Epithelial cell of prostate (primary cell): ENCODE measurements around the gene DACH1.

ENCODE experiments used
- DNase-seq: peaks from one replicate; pipeline ENCODE4 v3.0.0-alpha.2; 2011; ENCODE audit warnings: low read depth, low spot score
- H3K27ac ChIP-seq: fragments of 450-650 bp; 2 replicates; pipeline ENCODE4 v1.5.1; 2017; ENCODE audit warnings: mild to moderate bottlenecking

DACH1 gene

GRCh38 chr13:71460211-71460610 lies 406.8 kb downstream of the DACH1 start:
- H3K27ac ChIP-seq, result no peak overlapping the region
- no peak for DNase-seq

- DNase-seq, result no peak
Observed at GRCh38 chr13:71459708-71460107, 407.3 kb downstream of the DACH1 start.

DNA sequence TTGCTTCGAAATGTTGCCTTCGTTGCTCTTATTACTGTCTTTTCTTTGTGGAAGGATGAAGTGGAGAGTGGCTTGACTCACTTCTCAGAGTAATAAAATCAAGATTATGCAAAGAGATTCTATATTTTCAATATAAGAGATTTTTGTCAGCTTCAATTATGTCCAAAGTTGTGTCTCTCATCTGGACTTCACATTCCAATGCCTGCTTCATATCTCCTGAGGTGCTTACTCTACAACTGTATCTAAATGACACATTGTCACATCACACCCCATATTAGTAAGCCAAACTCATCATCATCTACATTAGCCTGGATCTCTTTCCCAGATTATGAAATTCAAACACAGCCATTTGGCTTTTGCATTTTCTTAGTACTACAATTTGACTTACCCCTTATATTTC lies 409.4 kb downstream of the DACH1 start:
- H3K27ac ChIP-seq, result no peak overlapping the region
- DNase-seq, result no peak

More at GRCh38 chr13:71459708-71460107, 407.3 kb downstream of the DACH1 start:
- H3K27ac ChIP-seq, result no peak overlapping the region

- no peak for DNase-seq
- no peak overlapping the region for H3K27ac ChIP-seq
Observed at GRCh38 chr13:71456136-71456535, 410.9 kb downstream of the DACH1 start.

DNA sequence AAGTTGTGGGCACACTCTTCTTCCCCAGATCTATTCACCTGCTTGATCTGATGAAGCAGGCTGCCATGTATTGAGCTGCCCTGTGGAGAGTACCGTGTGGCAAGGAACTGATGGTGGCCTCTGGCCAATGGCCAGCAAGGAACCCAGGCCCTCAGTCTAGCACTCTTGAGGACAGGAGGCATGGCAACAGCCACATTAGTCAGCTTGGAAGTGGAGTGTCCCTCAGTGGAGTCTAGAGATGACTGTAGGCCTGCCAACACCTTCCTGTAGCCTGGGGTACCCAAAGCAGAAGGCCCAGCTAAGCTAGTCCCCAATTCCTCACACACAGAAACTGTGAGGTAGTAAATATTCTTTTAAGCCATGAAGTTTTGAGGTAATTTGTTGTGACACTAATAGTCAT lies 412.5 kb downstream of the DACH1 start:
- no peak overlapping the region for H3K27ac ChIP-seq
- no peak for DNase-seq

DNA sequence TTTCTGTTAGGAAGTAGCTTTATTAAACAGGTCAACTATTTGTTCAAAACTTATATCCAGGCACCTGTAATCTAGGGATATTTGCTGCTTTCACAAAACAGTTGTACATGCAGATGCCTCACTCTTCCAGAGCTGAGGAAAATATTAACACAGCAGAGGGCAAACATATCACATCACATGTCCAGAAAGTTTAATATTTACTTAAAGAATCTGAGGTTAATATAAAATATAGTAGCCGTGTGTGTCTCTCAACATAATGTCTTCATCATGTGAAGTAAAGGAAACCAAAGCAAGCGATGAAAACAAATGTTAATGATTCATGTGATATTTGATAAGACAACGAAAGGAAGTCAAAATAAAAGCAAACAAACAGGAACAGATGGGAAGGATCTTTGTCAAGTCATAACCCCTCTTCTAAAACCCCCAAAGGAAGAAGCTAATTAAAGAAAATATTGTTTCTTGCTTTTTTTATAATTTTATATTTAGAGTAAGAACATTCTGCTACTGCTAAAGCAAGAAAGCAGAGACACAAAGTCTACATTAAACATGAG lies 418.8 kb downstream of the DACH1 start:
- no peak overlapping the region for H3K27ac ChIP-seq
- no peak for DNase-seq

GRCh38 chr13:71437704-71438103 lies 429.3 kb downstream of the DACH1 start:
- DNase-seq, result no peak
- H3K27ac ChIP-seq, result no peak overlapping the region

DNA sequence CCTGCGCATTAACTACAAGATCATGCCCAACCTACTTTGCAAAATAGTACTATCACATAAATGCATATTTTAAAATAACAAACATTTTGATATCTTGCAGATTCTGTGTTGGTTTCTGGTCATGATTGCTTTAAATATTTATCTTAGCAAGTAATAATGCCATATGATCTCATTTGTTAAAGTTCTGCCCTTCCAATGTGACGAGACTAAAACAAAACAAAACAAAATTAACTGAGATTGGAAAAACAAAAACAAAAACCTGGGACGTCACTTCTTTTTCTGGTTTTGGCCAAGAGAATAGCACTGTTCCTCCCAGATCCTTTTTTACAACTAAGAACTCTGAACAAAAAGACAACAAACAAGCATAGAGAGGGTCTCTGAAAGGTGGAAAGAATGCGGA lies 436.3 kb downstream of the DACH1 start:
- DNase-seq, result no peak
- H3K27ac ChIP-seq, result no peak overlapping the region

DNA sequence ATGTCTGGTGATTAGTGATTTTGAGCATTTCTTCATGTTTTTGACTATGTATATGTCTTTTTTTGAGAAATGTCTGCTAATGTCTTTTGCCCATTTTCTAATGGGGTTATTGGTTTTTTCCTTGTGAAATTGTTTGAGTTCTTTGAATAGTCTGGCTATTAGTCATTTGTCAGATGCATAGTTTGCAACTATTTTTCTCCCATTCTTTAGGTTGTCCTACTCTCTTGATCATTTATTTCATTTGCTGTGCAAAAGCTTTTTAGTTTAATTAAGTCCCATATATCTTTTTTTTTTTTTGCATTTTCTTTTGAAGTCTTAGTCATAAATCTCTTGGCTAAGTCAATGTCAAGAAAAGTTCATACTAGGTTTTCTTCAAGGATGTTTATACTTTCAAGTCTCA lies 449.8 kb downstream of the DACH1 start:
- no peak overlapping the region for H3K27ac ChIP-seq
- DNase-seq, result no peak

DNA sequence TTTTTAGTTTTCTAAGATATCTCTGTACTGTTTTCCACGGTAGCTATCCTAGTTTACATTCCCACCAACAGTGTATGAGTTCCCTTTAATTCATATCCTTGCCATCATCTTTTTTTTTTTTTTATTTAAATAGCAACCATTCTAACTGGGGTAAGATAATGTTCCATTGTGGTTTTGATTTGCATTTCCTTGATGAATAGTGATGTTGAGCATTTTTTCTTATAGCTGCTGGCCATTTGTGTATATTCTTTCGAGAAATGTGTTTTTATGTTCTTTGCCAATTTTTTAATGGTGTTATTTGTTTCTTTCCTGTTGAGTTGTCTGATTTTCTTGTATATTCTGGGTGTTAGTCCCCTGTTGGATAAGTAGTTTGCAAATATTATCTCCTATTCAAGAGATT lies 454.8 kb downstream of the DACH1 start:
- H3K27ac ChIP-seq, result no peak overlapping the region
- no peak for DNase-seq

DNA sequence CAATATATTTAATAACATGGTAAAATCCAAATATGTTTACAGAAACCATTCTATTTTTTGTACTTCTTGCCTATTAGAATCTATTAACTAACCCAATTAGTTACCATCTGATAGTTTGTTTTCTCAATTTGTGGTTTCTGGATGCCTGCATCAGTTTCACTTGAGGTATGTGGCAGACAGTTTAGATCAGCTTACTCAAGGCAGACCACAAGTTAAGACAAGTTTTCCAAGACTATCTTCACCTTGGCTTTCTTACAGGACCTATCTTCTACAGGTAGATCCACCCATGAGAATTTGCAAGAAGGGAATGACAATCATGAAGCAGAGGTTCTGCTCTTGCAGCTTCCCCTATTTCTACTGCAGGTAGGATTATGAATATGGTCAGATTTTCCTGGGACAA lies 458.6 kb downstream of the DACH1 start:
- DNase-seq, result peak; percentile 40
- no peak overlapping the region for H3K27ac ChIP-seq

DNA sequence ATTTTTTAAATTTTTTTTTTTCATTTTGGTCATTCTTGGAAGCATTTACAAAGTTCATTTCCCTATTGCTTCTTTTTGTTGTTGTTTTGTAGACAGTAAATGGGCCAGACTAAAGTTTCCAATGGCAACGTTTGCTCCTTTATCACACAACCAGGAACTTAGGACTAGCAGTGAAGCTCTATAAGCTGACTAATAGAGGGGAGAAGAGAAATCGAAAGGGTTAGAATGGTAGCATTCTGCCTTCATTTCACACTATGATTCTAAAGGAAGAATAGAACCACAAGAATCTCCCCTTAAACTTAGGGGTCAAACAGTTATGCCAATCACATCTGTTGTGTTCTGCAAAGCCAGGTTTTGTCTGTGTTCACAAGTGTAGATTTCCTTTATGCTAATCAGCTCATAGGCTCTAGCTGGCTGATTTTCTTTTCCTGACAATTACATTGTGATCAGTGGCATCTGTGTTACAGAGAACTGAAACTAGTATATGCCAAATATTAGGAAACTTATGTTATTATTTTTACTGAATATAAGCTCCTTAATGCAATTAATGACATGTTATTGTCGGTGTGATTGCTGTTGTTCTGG lies 467.3 kb downstream of the DACH1 start:
- no peak overlapping the region for H3K27ac ChIP-seq
- no peak for DNase-seq

GRCh38 chr13:71396149-71396548 lies 470.9 kb downstream of the DACH1 start:
- no peak overlapping the region for H3K27ac ChIP-seq
- DNase-seq, result no peak

DNA sequence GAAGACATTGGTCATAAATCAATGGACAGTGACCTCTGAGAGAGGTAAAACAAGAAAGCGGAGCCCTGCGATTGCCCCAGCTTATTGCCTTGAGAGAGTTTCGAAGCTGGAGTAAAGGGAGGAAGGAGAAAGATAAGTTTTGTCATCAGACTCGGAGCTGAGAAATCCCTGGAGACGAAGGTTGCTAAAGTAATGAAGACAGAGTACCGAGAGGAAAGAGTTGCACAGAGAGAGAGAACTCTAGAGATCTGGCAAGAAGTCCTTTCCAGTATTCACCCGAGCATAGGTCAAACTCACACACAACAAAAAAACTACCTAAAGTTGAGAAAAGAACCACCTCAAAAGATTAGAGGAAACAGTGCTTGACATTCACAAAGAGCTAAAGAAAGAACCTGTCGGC lies 472.0 kb downstream of the DACH1 start:
- H3K27ac ChIP-seq, result no peak overlapping the region
- DNase-seq, result no peak

- no peak for DNase-seq
- no peak overlapping the region for H3K27ac ChIP-seq
Observed at GRCh38 chr13:71394176-71394575, 472.8 kb downstream of the DACH1 start.
